Loucy (cell line): ENCODE data around the gene NR2C2.

Experiments used
- H2AFZ ChIP-seq: fragments of 200-600 bp; sonication (generic); 2 replicates; pipeline ENCODE4 v1.6.0; 2016; ENCODE audit warnings: antibody characterized with exemption, mild to moderate bottlenecking, low read length, moderate library complexity
- H3F3A ChIP-seq: fragments of 200-600 bp; 2 replicates; pipeline ENCODE4 v1.6.0; 2016; ENCODE audit warnings: antibody characterized with exemption, low read depth, mild to moderate bottlenecking
- H3K27me3 ChIP-seq: fragments of 200-600 bp; sonication (generic); 2 replicates; pipeline ENCODE4 v1.6.1; 2014; ENCODE audit warnings: low read length, mild to moderate bottlenecking; ENCODE audit not compliant: insufficient read depth, poor library complexity, severe bottlenecking
- H3K36me3 ChIP-seq: fragments of 200-600 bp; sonication (generic); 2 replicates; pipeline ENCODE4 v1.6.1; 2016; ENCODE audit warnings: low read length; ENCODE audit not compliant: insufficient read depth
- H3K4me1 ChIP-seq: fragments of 200-600 bp; sonication (generic); 2 replicates; pipeline ENCODE4 v1.5.1; 2014; ENCODE audit warnings: low read length, mild to moderate bottlenecking; ENCODE audit not compliant: insufficient read depth, poor library complexity, severe bottlenecking
- H3K4me2 ChIP-seq: fragments of 200-600 bp; sonication (generic); 2 replicates; pipeline ENCODE4 v1.6.0; 2014; ENCODE audit warnings: antibody characterized with exemption, low read length, low read depth, mild to moderate bottlenecking; ENCODE audit not compliant: poor library complexity, severe bottlenecking
- H3K4me3 ChIP-seq: fragments of 200-600 bp; sonication (generic); 2 replicates; pipeline ENCODE4 v1.5.1; 2014; ENCODE audit warnings: low read length, mild to moderate bottlenecking, mixed read lengths; ENCODE audit not compliant: poor library complexity, severe bottlenecking
- H3K79me2 ChIP-seq: fragments of 200-600 bp; sonication (generic); 2 replicates; pipeline ENCODE4 v1.6.1; 2014; ENCODE audit warnings: low read length; ENCODE audit not compliant: insufficient read depth
- H3K9ac ChIP-seq: fragments of 200-600 bp; sonication (generic); 2 replicates; pipeline ENCODE4 v1.6.0; 2014; ENCODE audit warnings: mild to moderate bottlenecking, low read depth, low read length, moderate library complexity; ENCODE audit not compliant: poor library complexity, severe bottlenecking
- H3K9me2 ChIP-seq: fragments of 200-600 bp; sonication (generic); replicated peaks from 2 replicates; pipeline ENCODE4 v1.6.1; 2016; ENCODE audit warnings: low read depth, low read length, mixed read lengths
- H3K9me3 ChIP-seq: fragments of 200-600 bp; sonication (generic); 2 replicates; pipeline ENCODE4 v1.6.1; 2014; ENCODE audit warnings: mild to moderate bottlenecking, antibody characterized with exemption, low read length, low read depth; ENCODE audit not compliant: insufficient read depth
- H4K20me1 ChIP-seq: fragments of 200-600 bp; sonication (generic); 2 replicates; pipeline ENCODE4 v1.6.0; 2014; ENCODE audit warnings: antibody characterized with exemption, low read length, mild to moderate bottlenecking; ENCODE audit not compliant: insufficient read depth, poor library complexity, severe bottlenecking
- CTCF ChIP-seq: fragments of 200-600 bp; sonication (generic); conservative IDR thresholded peaks from 2 replicates; pipeline ENCODE4 v1.5.1; 2014; ENCODE audit warnings: mild to moderate bottlenecking, antibody characterized with exemption, low read length
- EZH2phosphoT487 ChIP-seq: fragments of 200-600 bp; IDR thresholded peaks from 2 replicates; pipeline ENCODE4 v1.6.1; 2018; ENCODE audit warnings: antibody characterized with exemption, mild to moderate bottlenecking, moderate library complexity, borderline replicate concordance

NR2C2 gene

DNA sequence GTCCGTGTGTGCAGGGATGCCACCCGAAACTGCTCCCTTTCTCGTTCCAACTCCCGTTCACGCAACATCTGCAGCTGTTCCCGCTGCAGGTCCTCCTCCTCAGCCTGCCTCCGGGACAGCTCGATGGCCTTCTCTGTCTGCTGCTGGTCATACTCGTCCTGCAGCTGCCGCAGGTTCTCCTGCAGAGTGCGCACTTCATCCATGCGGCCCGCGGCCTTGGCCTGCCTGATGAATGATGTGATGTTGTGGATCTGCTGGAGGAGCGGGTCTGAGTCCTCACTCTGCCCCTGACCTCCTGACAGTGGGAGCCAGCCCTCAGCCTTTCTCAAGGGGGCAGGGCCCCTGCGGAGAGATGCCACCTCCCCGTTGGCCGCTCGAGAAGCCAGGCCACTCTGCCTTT, 127.1 kb downstream of the NR2C2 start:
- Histone ChIP-seq H3F3A (no peaks in the 10 kb centered on the region), H3K79me2 (no peaks in the 10 kb centered on the region), H3K4me2 (no peak overlapping the region), H3K9ac (no peak overlapping the region), H3K9me2 (no peaks in the 10 kb centered on the region), H3K4me1 (no peaks in the 10 kb centered on the region), H3K27me3 (no peaks in the 10 kb centered on the region), H3K9me3 (no peaks in the 10 kb centered on the region), H3K36me3 (peaks cover 63% of the 10 kb centered on the region), H4K20me1 (no peaks in the 10 kb centered on the region), H2AFZ (no peak overlapping the region), H3K4me3 (no peak overlapping the region)
- no peak for TF ChIP-seq CTCF
- no peak for TF ChIP-seq EZH2phosphoT487

- Histone ChIP-seq H2AFZ (no peak overlapping the region), H3K79me2 (no peaks in the 10 kb centered on the region), H3K9me2 (no peaks in the 10 kb centered on the region), H4K20me1 (no peaks in the 10 kb centered on the region), H3K9me3 (no peaks in the 10 kb centered on the region), H3K9ac (no peak overlapping the region), H3K4me1 (no peaks in the 10 kb centered on the region), H3F3A (no peaks in the 10 kb centered on the region), H3K27me3 (no peaks in the 10 kb centered on the region), H3K36me3 (peaks cover 79% of the 10 kb centered on the region), H3K4me2 (no peak overlapping the region), H3K4me3 (no peak overlapping the region)
- TF ChIP-seq CTCF: no peak
- TF ChIP-seq EZH2phosphoT487: no peak
These were observed 131.7 kb downstream of the NR2C2 start for GRCh38 chr3:15079091-15079490.

- no peaks in the 10 kb centered on the region for H3K79me2 ChIP-seq
- no peaks in the 10 kb centered on the region for H3F3A ChIP-seq
- no peaks in the 10 kb centered on the region for H3K9me3 ChIP-seq
- H2AFZ ChIP-seq: no peak overlapping the region
- H3K36me3 ChIP-seq: peaks cover 68% of the 10 kb centered on the region; the same call in 1 of the 2 replicates
- no peaks in the 10 kb centered on the region for H4K20me1 ChIP-seq
- H3K27me3 ChIP-seq: no peaks in the 10 kb centered on the region
- no peak overlapping the region for H3K9ac ChIP-seq
- H3K4me1 ChIP-seq: no peaks in the 10 kb centered on the region
- H3K4me2 ChIP-seq: no peak overlapping the region
- no peak for TF ChIP-seq EZH2phosphoT487
- no peak for TF ChIP-seq CTCF
- H3K4me3 ChIP-seq: no peak overlapping the region
- no peaks in the 10 kb centered on the region for H3K9me2 ChIP-seq
These were observed 134.7 kb downstream of the NR2C2 start for GRCh38 chr3:15081960-15082664.
